Nephron progenitor cell (in vitro differentiated cells): ENCODE data around the gene KLRK1.
"Not testable (repeated sequence)": the region's sequence is repeated elsewhere in the genome, so short reads cannot be mapped to it uniquely, and the experiment has no call there.

Source experiments
- DNase-seq: peaks from one replicate; pipeline ENCODE4 v3.0.0; 2021
- H3K27ac Mint-ChIP-seq: 2 replicates; pipeline ENCODE4 v1.8.0; 2021; ENCODE audit warnings: mild to moderate bottlenecking, moderate library complexity, mixed read lengths
- H3K27me3 Mint-ChIP-seq: 2 replicates; pipeline ENCODE4 v1.8.0; 2021; ENCODE audit warnings: mild to moderate bottlenecking, low read depth, mixed read lengths; ENCODE audit not compliant: poor library complexity
- H3K36me3 Mint-ChIP-seq: 2 replicates; pipeline ENCODE4 v1.8.0; 2021; ENCODE audit warnings: low read depth, mixed read lengths
- H3K4me1 Mint-ChIP-seq: 2 replicates; pipeline ENCODE4 v1.8.0; 2021; ENCODE audit warnings: mixed read lengths
- H3K4me3 Mint-ChIP-seq: 2 replicates; pipeline ENCODE4 v1.8.0; 2021; ENCODE audit warnings: mild to moderate bottlenecking, moderate library complexity, mixed read lengths
- H3K9me3 Mint-ChIP-seq: 2 replicates; pipeline ENCODE4 v1.8.0; 2021; ENCODE audit warnings: mild to moderate bottlenecking, moderate library complexity, mixed read lengths
- TF ChIP-seq, protein P1 (sequence below): fragments of 200-600 bp; sonication (generic); IDR thresholded peaks from 2 replicates; pipeline ENCODE4 v1.5.0; 2021; ENCODE audit warnings: antibody characterized with exemption

The KLRK1 gene

DNA sequence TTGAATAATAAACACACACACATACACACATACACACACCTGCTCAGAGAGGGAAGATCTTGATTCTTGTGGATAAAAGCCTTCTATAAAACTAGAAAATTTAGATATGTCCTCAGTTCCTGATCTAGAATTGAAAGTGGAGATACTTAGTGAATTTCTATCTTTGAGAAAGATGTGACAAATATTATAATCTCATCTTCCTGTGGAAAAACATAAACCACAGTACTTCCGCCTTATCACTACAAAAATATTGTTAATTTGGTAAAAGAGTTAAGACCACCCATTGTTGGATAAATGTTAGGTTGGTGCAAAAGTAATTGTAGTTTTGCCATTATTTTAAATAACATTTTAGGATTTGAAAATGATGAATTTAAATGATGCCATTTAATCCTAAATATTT lies at the start of gene KLRK1:
KLRK1 (minus strand) TSS at position 138 of the 400 bp plus-strand sequence. CDS start 1,231 bp downstream, outside the sequence.
- peaks cover 8% of the 10 kb centered on the region for H3K4me1 Mint-ChIP-seq
- no peak within 1 kb of the TSS for H3K4me3 Mint-ChIP-seq
- no peak within 1 kb of the TSS for H3K27ac Mint-ChIP-seq
- no peaks in the 10 kb centered on the region for H3K36me3 Mint-ChIP-seq
- H3K9me3 Mint-ChIP-seq = peaks cover 4% of the 10 kb centered on the region
- DNase-seq = no peak
- TF ChIP-seq, protein P1, sequence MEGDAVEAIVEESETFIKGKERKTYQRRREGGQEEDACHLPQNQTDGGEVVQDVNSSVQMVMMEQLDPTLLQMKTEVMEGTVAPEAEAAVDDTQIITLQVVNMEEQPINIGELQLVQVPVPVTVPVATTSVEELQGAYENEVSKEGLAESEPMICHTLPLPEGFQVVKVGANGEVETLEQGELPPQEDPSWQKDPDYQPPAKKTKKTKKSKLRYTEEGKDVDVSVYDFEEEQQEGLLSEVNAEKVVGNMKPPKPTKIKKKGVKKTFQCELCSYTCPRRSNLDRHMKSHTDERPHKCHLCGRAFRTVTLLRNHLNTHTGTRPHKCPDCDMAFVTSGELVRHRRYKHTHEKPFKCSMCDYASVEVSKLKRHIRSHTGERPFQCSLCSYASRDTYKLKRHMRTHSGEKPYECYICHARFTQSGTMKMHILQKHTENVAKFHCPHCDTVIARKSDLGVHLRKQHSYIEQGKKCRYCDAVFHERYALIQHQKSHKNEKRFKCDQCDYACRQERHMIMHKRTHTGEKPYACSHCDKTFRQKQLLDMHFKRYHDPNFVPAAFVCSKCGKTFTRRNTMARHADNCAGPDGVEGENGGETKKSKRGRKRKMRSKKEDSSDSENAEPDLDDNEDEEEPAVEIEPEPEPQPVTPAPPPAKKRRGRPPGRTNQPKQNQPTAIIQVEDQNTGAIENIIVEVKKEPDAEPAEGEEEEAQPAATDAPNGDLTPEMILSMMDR = no peak
- H3K27me3 Mint-ChIP-seq = peaks cover 8% of the 10 kb centered on the region

DNA sequence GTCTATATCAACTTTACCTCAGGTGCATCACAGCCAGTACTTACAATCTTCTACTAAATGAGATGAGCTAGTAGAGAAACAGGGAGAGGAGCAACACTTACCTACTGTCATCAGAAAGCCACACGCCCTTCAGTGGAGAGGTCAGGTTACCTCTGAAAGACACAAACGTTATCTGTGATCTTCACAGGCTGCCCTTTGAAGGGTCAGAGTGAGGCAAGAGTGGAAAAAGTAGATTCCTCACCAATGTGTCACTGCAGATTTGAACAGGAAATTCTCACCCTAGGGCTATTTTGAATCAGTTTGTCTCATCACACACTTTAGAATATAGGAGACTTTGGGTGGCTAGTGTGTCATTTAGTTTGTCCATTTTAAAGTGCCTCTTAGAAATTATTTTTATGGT lies 47.8 kb upstream of the KLRK1 start:
- not testable (repeated sequence) for H3K4me1 Mint-ChIP-seq, H3K4me3 Mint-ChIP-seq, H3K9me3 Mint-ChIP-seq, H3K27ac Mint-ChIP-seq, DNase-seq, H3K36me3 Mint-ChIP-seq, H3K27me3 Mint-ChIP-seq

DNA sequence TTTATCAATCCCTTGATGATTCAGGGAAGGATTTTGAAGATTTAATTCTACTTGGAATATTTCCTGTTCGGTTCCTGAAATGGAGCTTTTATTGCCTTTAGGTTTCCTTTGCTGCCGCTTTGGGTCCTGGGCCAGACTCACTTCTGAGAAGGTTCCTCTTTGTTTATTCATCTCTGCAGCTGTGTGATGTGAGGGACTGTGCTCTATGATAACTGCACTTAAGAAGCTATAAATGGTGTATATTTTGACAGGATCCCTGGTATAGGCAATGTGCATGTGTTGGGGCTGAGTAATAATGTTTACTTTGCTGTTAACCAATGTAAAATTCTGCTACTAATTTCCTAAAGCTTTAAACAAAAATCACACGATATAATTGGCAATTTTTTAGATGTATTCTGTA lies 46.0 kb upstream of the KLRK1 start, which contains the start of gene KLRC2:
KLRC2 (minus strand) TSS at position 195 of the 400 bp plus-strand sequence; CDS start at position 171, 24 bp downstream.
- H3K36me3 Mint-ChIP-seq, H3K9me3 Mint-ChIP-seq, DNase-seq, H3K27ac Mint-ChIP-seq, H3K4me3 Mint-ChIP-seq, H3K27me3 Mint-ChIP-seq, H3K4me1 Mint-ChIP-seq: not testable (repeated sequence)

DNA sequence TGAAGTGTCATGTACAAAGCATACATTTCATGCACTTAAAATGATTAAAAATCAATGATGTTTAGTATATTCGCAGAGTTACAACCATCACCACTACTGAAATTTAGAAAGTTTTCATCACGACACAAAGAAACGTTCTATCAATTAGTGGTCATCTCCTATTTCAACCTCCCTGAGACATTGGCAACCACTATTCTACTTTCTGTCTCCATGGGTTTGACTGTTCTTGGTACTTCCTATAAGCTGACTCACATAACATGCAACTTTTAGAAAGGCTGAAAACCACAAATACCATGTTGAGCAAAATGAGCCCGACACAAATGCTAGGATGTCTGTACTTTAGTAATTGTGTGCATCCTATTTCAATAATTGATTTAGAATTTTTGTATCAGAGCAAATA lies 40.8 kb upstream of the KLRK1 start:
- H3K4me3 Mint-ChIP-seq, H3K27me3 Mint-ChIP-seq, H3K36me3 Mint-ChIP-seq, H3K9me3 Mint-ChIP-seq, H3K4me1 Mint-ChIP-seq, DNase-seq, H3K27ac Mint-ChIP-seq: not testable (repeated sequence)

DNA sequence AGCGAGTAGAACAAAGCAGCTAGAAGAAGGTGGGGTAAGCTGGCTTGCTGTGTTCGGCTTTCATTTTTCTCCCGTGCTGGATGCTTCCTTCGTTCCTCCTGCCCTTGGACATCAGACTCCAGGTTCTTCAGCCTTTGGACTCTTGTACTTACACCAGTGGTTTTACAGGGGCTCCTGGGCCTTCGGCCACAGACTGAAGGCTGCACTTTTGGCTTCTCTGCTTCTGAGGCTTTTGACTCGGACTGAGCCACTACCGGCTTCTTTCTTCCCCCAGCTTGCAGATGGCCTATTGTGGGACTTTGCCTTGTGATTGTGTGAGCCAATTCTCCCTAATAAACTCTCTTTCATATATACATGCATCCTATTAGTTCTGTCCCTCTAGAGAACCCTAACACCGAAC lies 36.1 kb upstream of the KLRK1 start:
- not testable (repeated sequence) for H3K27ac Mint-ChIP-seq

DNA sequence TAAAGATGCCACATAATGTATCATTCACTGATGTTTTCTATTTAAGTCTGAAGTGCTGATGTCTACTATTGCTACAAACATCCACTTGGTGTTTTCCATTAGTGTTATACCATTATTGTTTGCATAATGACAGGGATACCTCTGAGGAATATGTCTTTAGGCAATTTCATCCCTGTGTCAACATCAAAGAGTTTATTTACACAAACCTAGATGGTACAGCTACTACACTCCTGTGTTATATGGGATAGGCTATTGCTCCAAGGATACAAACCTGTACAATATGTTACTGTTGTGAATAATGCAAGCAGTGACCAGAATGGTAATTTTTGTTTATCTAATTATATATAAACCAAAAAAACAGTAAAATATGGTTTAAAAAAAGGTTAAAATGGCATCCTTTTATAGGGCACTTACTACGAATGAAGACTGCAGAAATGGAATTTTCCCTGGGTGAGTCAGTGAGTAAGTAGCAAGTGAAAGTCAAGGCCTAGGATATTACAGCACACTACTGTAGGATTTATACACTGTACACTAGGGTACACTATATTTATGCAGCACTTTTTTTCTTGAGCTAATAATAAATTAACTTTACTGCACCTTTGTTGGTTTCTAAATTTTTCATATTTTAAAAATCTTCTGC lies 34.5 kb upstream of the KLRK1 start:
- DNase-seq, H3K36me3 Mint-ChIP-seq, H3K4me1 Mint-ChIP-seq, H3K4me3 Mint-ChIP-seq, H3K27ac Mint-ChIP-seq, H3K9me3 Mint-ChIP-seq, H3K27me3 Mint-ChIP-seq: not testable (repeated sequence)

More for the DNA sequence above, 36.1 kb upstream of the KLRK1 start:
- H3K4me1 Mint-ChIP-seq, H3K4me3 Mint-ChIP-seq, DNase-seq, H3K27me3 Mint-ChIP-seq, H3K36me3 Mint-ChIP-seq, H3K9me3 Mint-ChIP-seq: not testable (repeated sequence)

DNA sequence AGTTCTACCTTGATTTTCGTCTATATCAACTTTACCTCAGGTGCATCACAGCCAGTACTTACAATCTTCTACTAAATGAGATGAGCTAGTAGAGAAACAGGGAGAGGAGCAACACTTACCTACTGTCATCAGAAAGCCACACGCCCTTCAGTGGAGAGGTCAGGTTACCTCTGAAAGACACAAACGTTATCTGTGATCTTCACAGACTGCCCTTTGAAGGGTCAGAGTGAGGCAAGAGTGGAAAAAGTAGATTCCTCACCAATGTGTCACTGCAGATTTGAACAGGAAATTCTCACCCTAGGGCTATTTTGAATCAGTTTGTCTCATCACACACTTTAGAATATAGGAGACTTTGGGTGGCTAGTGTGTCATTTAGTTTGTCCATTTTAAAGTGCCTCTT lies 32.3 kb upstream of the KLRK1 start:
- H3K9me3 Mint-ChIP-seq, H3K27me3 Mint-ChIP-seq, H3K27ac Mint-ChIP-seq, H3K4me3 Mint-ChIP-seq, H3K4me1 Mint-ChIP-seq, H3K36me3 Mint-ChIP-seq, DNase-seq: not testable (repeated sequence)

DNA sequence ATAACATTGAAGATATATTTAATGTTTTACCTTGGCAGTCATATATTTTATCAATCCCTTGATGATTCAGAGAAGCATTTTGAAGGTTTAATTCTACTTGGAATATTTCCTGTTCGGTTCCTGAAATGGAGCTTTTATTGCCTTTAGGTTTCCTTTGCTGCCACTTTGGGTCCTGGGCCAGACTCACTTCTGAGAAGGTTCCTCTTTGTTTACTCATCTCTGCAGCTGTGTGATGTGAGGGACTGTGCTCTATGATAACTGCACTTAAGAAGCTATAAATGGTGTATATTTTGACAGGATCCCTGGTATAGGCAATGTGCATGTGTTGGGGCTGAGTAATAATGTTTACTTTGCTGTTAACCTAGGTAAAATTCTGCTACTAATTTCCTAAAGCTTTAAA lies 30.5 kb upstream of the KLRK1 start, which contains the start of gene KLRC3:
KLRC3 (minus strand) TSS at position 262 of the 400 bp plus-strand sequence; CDS start at position 217, 45 bp downstream.
- H3K36me3 Mint-ChIP-seq, H3K27me3 Mint-ChIP-seq, H3K9me3 Mint-ChIP-seq, H3K4me1 Mint-ChIP-seq, DNase-seq, H3K4me3 Mint-ChIP-seq, H3K27ac Mint-ChIP-seq: not testable (repeated sequence)

DNA sequence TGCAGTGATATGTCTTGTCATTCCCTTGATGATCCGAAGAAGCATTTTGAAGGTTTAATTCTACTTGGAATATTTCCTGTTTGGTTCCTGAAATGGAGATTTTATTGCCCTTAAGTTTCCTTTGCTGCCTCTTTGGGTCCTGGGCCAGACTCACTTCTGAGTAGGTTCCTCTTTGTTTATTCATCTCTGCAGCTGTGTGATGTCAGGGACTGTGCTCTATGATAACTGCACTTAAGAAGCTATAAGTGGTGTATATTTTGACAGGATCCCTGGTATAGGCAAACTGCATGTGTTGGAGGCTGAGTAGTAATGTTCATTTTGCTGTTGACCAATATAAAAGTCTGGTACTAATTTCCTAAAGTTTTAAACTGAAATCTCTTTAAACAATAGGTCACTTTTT lies 19.6 kb upstream of the KLRK1 start, which contains the start of gene KLRC4:
KLRC4 (minus strand) TSS at position 366 of the 400 bp plus-strand sequence; CDS start at position 184, 182 bp downstream.
- TF ChIP-seq, protein P1 = no peak
- Mint-ChIP-seq H3K27ac (peak within 1 kb of the TSS; percentile 51), H3K27me3 (no peaks in the 10 kb centered on the region), H3K4me1 (peaks cover 23% of the 10 kb centered on the region), H3K36me3 (no peaks in the 10 kb centered on the region), H3K4me3 (no peak within 1 kb of the TSS), H3K9me3 (peaks cover 4% of the 10 kb centered on the region)
- DNase-seq = no peak
